ENCODE measurements around the gene CILP2.

The CILP2 gene

DNA sequence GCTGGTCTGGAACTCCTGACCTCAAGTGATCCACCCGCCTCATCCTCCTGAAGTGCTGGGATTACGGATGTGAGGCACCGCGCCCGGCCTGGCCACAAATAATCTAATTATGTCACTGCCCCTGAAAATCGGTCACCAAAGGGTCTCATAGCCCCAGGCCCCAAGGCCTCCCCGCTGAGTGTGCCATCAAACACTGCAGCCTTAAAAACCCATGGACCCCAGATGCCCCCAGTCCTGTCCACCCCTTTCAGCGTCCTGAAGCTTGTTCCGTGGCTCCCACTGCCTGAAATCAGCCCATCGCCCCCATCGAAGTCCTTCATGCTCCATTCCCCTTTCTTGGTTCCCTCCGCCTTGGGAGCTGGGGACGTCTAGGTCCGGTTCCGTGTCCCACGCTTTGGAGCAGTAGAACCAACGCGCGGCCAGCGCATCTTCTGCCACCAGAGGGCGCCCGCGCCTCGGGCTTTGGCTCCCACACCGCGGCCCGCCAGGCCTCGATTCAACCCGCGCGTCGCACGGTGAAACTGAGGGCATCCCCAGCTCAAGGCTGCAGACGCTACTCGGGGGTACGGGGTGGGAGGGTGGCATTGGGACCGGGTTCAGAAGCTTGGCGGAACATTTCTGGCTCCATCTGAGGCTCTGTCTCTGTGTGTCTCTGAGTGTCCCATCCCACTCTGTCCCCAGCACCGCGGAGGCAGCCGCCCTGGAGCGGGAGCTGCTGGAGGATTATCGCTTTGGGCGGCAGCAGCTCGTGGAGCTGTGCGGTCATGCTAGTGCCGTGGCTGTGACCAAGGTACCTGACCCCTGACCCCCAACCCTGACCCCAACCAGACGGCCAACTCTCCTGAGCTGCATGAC, 5.9 kb upstream of the CILP2 start:
- peak; percentile 77 for DNase-seq (ENCODE audit: low read depth, low spot score)
- H3K4me3 ChIP-seq (ENCODE audit: low read length): no peak overlapping the region
- no peaks in the 10 kb centered on the region for H3K9me3 ChIP-seq (ENCODE audit: control insufficient read depth, insufficient read depth, low read length)
- no CpG with 5 or more reads among the region's 48 CpGs for WGBS (ENCODE audit: insufficient coverage, insufficient read length)
- H3K36me3 ChIP-seq (ENCODE audit: control insufficient read depth, insufficient read depth, low read length): peaks cover 9% of the 10 kb centered on the region
- no peaks in the 10 kb centered on the region for H3K27me3 ChIP-seq (ENCODE audit: control insufficient read depth, insufficient read depth, low read length)
- no peak overlapping the region for H3K27ac ChIP-seq (ENCODE audit: low read length)
- H3K4me1 ChIP-seq (ENCODE audit: control insufficient read depth, insufficient read depth, low read length): peaks cover 3% of the 10 kb centered on the region; the same call in 1 of the 2 replicates

GRCh38 chr19:19532806-19533701, 5.0 kb upstream of the CILP2 start:
- Histone ChIP-seq H3K36me3 (ENCODE audit: control insufficient read depth, insufficient read depth, low read length) (peaks cover 3% of the 10 kb centered on the region), H3K9me3 (ENCODE audit: control insufficient read depth, insufficient read depth, low read length) (no peaks in the 10 kb centered on the region), H3K4me1 (ENCODE audit: control insufficient read depth, insufficient read depth, low read length) (peaks cover 3% of the 10 kb centered on the region; the same call in 1 of the 2 replicates), H3K27ac (ENCODE audit: low read length) (no peak overlapping the region), H3K27me3 (ENCODE audit: control insufficient read depth, insufficient read depth, low read length) (no peaks in the 10 kb centered on the region), H3K4me3 (ENCODE audit: low read length) (no peak overlapping the region)
- DNase-seq (ENCODE audit: low read depth, low spot score): no peak
- WGBS (ENCODE audit: insufficient coverage, insufficient read length): 100% methylated on average over 1 of the region's 14 CpGs

GRCh38 chr19:19533841-19534240, 4.2 kb upstream of the CILP2 start:
- Histone ChIP-seq H3K9me3 (ENCODE audit: control insufficient read depth, insufficient read depth, low read length) (no peaks in the 10 kb centered on the region), H3K27ac (ENCODE audit: low read length) (no peak overlapping the region), H3K36me3 (ENCODE audit: control insufficient read depth, insufficient read depth, low read length) (peaks cover 2% of the 10 kb centered on the region; the same call in 1 of the 2 replicates), H3K27me3 (ENCODE audit: control insufficient read depth, insufficient read depth, low read length) (peaks cover 3% of the 10 kb centered on the region; the same call in 1 of the 2 replicates), H3K4me1 (ENCODE audit: control insufficient read depth, insufficient read depth, low read length) (peaks cover 3% of the 10 kb centered on the region; the same call in 1 of the 2 replicates), H3K4me3 (ENCODE audit: low read length) (no peak overlapping the region)
- no CpG with 5 or more reads among the region's 6 CpGs for WGBS (ENCODE audit: insufficient coverage, insufficient read length)
- DNase-seq (ENCODE audit: low read depth, low spot score): no peak

DNA sequence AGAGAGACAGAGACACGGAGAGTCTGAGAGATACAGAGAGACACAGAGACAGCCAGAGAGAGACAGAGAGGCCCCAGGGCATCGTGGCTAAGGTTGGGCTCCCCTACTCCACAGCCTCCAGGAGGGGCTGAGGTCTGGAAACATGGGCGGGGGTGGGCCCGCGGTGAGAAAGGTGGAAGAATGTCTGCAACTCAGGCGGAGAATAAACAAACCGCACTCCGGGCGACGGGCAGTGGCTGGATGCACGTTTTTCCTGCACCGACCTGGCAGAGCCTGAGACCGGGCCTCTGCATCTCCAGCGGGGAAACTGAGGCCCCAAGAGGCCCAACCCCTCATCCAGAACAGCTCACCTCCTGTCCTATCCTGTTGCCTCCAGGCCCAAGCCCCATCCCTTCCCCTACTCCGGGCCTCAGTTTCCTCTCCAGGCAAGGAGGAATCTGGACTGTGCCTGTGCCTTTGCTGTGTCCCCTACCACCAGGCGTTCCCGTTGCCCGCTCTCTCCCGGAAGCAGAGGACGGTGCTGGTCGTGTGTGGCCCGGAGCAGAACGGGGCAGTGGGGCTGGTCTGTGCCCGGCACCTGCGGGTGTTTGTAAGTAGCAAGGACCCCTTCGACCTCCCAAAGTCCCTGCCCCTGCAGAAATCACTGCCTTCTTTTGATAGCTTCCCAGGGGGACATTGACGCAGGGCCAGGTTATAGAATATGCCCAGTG, 3.4 kb upstream of the CILP2 start:
- no peak for DNase-seq (ENCODE audit: low read depth, low spot score)
- Histone ChIP-seq H3K27me3 (ENCODE audit: control insufficient read depth, insufficient read depth, low read length) (peaks cover 3% of the 10 kb centered on the region; the same call in 1 of the 2 replicates), H3K4me3 (ENCODE audit: low read length) (peak overlapping the region; percentile 3; the same call in 1 of the 2 replicates), H3K36me3 (ENCODE audit: control insufficient read depth, insufficient read depth, low read length) (no peaks in the 10 kb centered on the region), H3K9me3 (ENCODE audit: control insufficient read depth, insufficient read depth, low read length) (no peaks in the 10 kb centered on the region), H3K27ac (ENCODE audit: low read length) (no peak overlapping the region), H3K4me1 (ENCODE audit: control insufficient read depth, insufficient read depth, low read length) (peaks cover 3% of the 10 kb centered on the region; the same call in 1 of the 2 replicates)
- WGBS (ENCODE audit: insufficient coverage, insufficient read length): no CpG with 5 or more reads among the region's 27 CpGs

DNA sequence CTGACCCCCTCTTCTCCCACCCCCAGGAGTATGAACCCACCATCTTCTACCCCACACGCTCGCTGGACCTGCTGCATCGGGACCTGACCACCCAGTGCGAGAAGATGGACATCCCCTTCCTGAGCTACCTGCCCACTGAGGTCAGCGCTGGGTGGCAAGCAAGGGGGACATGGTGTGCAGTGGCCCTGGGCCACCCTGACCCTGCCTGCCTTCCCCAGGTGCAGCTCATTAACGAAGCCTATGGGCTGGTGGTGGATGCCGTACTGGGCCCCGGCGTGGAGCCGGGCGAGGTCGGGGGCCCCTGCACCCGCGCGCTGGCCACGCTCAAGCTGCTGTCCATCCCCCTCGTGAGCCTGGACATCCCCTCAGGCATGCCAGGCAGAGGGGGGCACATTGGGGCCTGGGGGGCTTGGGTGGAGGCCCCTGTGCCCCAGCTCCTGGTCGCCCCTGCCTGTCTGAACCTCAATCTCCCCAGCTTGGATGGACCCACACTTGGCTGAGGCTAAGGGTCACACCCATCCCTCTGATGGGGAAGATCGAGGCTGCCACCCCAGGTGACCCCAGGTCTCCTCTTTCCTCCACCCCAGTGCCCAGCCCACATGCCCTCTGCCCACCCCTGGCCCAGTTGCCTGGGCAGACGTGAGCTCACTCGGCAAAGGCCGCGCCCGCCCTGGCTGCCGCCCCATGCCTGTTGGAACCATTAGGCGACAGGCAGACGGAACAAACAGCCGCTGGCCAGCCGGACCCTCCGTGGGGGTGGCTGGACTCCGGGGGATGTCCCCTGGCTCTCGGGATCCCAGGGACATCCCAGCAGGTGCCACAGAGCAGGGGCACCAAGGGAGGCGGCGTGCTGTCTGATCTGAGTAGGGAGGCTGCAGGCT, 2.5 kb upstream of the CILP2 start:
- Histone ChIP-seq H3K4me1 (ENCODE audit: control insufficient read depth, insufficient read depth, low read length) (peaks cover 5% of the 10 kb centered on the region; the same call in 1 of the 2 replicates), H3K9me3 (ENCODE audit: control insufficient read depth, insufficient read depth, low read length) (no peaks in the 10 kb centered on the region), H3K27me3 (ENCODE audit: control insufficient read depth, insufficient read depth, low read length) (peaks cover 3% of the 10 kb centered on the region; the same call in 1 of the 2 replicates), H3K36me3 (ENCODE audit: control insufficient read depth, insufficient read depth, low read length) (no peaks in the 10 kb centered on the region), H3K27ac (ENCODE audit: low read length) (no peak overlapping the region), H3K4me3 (ENCODE audit: low read length) (no peak overlapping the region)
- no peak for DNase-seq (ENCODE audit: low read depth, low spot score)
- WGBS (ENCODE audit: insufficient coverage, insufficient read length): no CpG with 5 or more reads among the region's 34 CpGs

DNA sequence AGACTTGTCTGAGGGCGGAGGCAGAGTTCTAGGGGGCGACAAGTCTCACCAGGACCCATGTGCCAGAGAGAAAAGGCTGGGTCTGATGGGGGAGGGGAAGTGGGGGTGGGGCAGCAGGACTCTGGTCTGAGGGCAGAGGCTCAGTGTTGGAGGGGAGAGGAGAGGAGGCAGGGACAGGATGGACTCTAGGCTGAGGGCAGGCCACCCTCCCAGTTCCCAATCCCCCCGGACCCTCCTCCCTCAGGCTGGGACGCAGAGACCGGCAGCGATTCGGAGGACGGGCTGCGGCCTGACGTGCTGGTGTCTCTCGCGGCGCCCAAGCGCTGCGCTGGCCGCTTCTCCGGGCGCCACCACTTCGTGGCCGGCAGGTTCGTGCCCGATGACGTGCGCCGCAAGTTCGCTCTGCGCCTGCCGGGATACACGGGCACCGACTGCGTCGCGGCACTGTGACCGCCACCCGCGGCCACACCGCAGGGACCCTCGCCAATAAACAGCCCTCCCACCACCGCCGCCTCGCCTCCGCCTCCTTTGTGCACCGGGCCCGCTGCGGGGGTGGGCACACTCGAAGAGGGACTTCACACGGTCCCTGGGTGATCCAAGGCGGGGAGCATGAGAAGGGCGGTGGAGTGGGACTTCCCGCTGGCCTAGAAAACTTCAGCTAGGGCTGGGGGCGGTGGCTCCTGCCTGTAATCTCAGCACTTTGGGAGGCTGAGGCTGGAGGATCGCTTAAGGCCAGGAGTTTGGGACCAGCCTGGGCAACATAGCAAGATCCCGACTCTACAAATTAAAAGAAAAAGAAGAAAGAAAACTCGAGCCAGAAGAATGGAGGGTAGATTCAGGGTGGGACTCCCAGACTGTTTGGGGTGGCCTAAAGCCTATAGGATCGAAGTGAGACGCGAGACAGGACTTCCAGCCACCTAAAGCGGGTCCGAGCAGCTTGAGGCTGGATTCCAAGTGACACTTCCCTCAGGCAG, 703 bp upstream of the CILP2 start:
- Histone ChIP-seq H3K27ac (ENCODE audit: low read length) (no peak overlapping the region), H3K9me3 (ENCODE audit: control insufficient read depth, insufficient read depth, low read length) (no peaks in the 10 kb centered on the region), H3K36me3 (ENCODE audit: control insufficient read depth, insufficient read depth, low read length) (no peaks in the 10 kb centered on the region), H3K27me3 (ENCODE audit: control insufficient read depth, insufficient read depth, low read length) (peaks cover 3% of the 10 kb centered on the region; the same call in 1 of the 2 replicates), H3K4me3 (ENCODE audit: low read length) (no peak overlapping the region), H3K4me1 (ENCODE audit: control insufficient read depth, insufficient read depth, low read length) (peaks cover 5% of the 10 kb centered on the region; the same call in 1 of the 2 replicates)
- WGBS (ENCODE audit: insufficient coverage, insufficient read length): no CpG with 5 or more reads among the region's 59 CpGs
- no peak for DNase-seq (ENCODE audit: low read depth, low spot score)

DNA sequence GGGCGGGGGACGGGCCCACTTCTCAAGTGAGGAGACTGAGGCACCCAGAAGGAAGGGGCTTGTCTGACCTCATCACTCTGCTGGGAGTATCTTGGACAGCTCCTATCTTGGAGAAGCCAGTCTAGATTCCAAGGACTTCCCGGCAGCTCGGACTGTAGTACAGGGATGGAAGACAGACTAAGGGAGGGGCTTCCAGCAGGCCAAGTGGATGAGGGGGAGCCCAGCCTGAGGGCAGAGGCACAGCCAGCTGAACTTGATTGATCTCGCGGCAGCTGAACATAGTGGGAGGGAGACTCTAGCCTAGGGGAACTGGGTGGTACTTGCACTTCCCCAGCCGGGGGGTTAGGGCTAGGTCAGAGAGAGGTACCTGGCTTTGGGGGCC, 711 bp downstream of the CILP2 start:
- H3K27me3 ChIP-seq (ENCODE audit: control insufficient read depth, insufficient read depth, low read length): peaks cover 3% of the 10 kb centered on the region; the same call in 1 of the 2 replicates
- H3K9me3 ChIP-seq (ENCODE audit: control insufficient read depth, insufficient read depth, low read length): no peaks in the 10 kb centered on the region
- no peak overlapping the region; the same call in 1 of the 2 replicates for H3K4me3 ChIP-seq (ENCODE audit: low read length)
- WGBS (ENCODE audit: insufficient coverage, insufficient read length): no CpG with 5 or more reads among the region's 7 CpGs
- H3K27ac ChIP-seq (ENCODE audit: low read length): no peak overlapping the region
- no peak for DNase-seq (ENCODE audit: low read depth, low spot score)
- peaks cover 2% of the 10 kb centered on the region; the same call in 1 of the 2 replicates for H3K4me1 ChIP-seq (ENCODE audit: control insufficient read depth, insufficient read depth, low read length)
- H3K36me3 ChIP-seq (ENCODE audit: control insufficient read depth, insufficient read depth, low read length): no peaks in the 10 kb centered on the region

DNA sequence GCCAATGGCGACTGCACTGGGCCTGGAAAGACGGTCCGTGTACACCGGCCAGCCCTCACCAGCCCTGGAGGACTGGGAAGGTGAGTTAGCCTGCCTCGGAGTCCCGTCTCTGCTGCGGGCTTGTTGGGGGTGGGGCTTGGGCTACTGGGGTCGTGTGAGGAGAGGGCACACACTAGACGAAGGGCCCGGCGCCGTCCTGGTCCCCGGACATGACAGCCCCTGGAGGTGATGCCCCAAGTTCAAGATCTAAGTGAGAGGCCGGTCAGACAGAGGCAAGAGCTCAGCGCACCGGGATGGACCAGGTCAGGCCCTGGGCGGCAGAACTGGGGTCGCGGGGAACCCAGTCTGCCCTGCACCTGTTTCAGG, 1.6 kb downstream of the CILP2 start:
- H3K36me3 ChIP-seq (ENCODE audit: control insufficient read depth, insufficient read depth, low read length): peaks cover 3% of the 10 kb centered on the region; the same call in 1 of the 2 replicates
- DNase-seq (ENCODE audit: low read depth, low spot score): no peak
- no peak overlapping the region for H3K27ac ChIP-seq (ENCODE audit: low read length)
- peaks cover 2% of the 10 kb centered on the region; the same call in 1 of the 2 replicates for H3K4me1 ChIP-seq (ENCODE audit: control insufficient read depth, insufficient read depth, low read length)
- H3K4me3 ChIP-seq (ENCODE audit: low read length): no peak overlapping the region
- no CpG with 5 or more reads among the region's 19 CpGs for WGBS (ENCODE audit: insufficient coverage, insufficient read length)
- H3K9me3 ChIP-seq (ENCODE audit: control insufficient read depth, insufficient read depth, low read length): no peaks in the 10 kb centered on the region
- H3K27me3 ChIP-seq (ENCODE audit: control insufficient read depth, insufficient read depth, low read length): peaks cover 3% of the 10 kb centered on the region; the same call in 1 of the 2 replicates
